Central memory CD8-positive, alpha-beta T cell (primary cell): Measurements from ENCODE around the gene ZBED5.
"Not testable (repeated sequence)": the region's sequence is repeated elsewhere in the genome, so short reads cannot be mapped to it uniquely, and the experiment has no call there.

Experiments used
- ATAC-seq: fragments of 150-1000 bp; cut with Tn5 transposase; replicated peaks from 2 replicates; pipeline ENCODE4 v1.10.0; 2022; ENCODE audit warnings: mild to moderate bottlenecking, moderate FRiP score, moderate number of reproducible peaks; ENCODE audit not compliant: poor library complexity, severe bottlenecking; ENCODE audit errors: extremely low read depth
- DNase-seq, 2 donors: peaks; one replicate each; pipeline ENCODE4 v3.0.0; 2021; ENCODE audit warnings: low spot score in 2 of 2
- H3K27ac Mint-ChIP-seq: one replicate; pipeline ENCODE4 v1.8.0; 2022; ENCODE audit warnings: low read depth, mild to moderate bottlenecking, moderate library complexity, mixed read lengths
- H3K27me3 Mint-ChIP-seq: one replicate; pipeline ENCODE4 v1.8.0; 2022; ENCODE audit warnings: mixed read lengths
- H3K36me3 Mint-ChIP-seq: one replicate; pipeline ENCODE4 v1.8.0; 2022; ENCODE audit warnings: mild to moderate bottlenecking, moderate library complexity, mixed read lengths; ENCODE audit not compliant: insufficient read depth
- H3K4me1 Mint-ChIP-seq: one replicate; pipeline ENCODE4 v1.8.0; 2022; ENCODE audit warnings: mixed read lengths
- H3K4me3 Mint-ChIP-seq: one replicate; pipeline ENCODE4 v1.8.0; 2022; ENCODE audit warnings: mild to moderate bottlenecking, moderate library complexity, mixed read lengths
- H3K9me3 Mint-ChIP-seq: one replicate; pipeline ENCODE4 v1.8.0; 2022; ENCODE audit warnings: mixed read lengths

The ZBED5 gene

DNA sequence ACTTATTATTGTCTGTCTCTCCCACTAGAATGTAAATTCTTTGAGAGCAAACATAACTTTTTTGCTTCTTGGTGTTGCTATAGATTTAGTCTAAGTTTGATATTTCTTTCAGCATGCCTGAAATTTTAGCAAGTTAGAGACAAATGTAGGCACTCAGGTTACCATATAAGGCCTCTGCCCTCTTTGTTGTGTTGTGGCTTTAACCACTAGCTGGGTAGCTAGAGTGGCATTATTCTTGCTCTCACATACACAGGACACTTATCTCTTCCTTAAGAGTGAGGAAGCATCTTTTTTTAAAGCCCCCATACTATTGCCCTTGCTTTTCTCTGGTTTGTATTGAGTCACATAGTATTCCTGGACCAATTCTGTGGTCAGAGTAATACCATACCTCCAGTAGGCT, 11.2 kb downstream of the ZBED5 start:
- DNase-seq (no peak), ATAC-seq (no peak)
- Mint-ChIP-seq H3K4me1 (peaks cover 15% of the 10 kb centered on the region), H3K27ac (peak overlapping the region; percentile 5), H3K36me3 (peaks cover 2% of the 10 kb centered on the region), H3K27me3 (no peaks in the 10 kb centered on the region), H3K4me3 (no peak overlapping the region), H3K9me3 (no peaks in the 10 kb centered on the region)

DNA sequence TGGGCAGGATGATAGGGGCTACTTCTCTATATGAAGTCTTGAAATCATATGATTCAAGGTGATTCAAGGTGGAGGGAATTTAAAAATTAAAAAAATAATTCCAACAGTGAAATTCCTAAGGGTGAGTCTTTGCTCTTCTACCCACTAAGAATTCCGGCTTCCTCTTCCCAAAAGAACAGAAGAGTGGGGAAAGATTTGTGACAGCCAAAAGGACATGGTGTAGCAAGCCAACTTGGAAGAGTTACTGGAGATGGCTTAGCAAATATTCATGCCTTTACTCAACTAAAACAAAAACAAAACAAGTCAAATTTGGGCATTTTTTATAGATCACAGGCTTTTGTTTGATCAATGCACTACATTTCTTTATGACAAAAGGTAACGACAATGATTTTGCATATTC, 12.3 kb downstream of the ZBED5 start:
- ATAC-seq, result no peak
- Mint-ChIP-seq H3K27ac (no peak overlapping the region), H3K36me3 (peaks cover 2% of the 10 kb centered on the region), H3K27me3 (no peaks in the 10 kb centered on the region), H3K4me1 (peaks cover 15% of the 10 kb centered on the region), H3K4me3 (no peak overlapping the region), H3K9me3 (no peaks in the 10 kb centered on the region)
- no peak for DNase-seq

DNA sequence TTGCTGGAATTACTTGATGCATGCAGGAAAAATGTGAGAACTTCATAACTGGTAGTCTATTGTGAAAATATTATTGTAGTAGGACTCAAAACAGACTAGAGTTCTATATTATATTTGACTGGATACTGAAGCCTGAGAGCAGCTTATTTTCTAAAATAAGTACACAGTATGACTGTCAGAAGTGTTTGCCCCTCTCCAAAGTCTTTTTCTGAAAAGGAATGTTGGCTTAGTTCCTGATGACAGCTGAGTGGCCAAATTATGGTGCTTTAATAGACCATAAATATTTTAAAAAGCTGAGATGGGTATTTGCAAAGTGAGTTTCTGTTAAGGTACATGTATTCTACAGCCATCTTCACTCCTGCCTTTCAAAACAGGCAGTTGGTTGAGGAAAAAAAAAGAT, 13.1 kb downstream of the ZBED5 start:
- Mint-ChIP-seq H3K36me3 (peaks cover 2% of the 10 kb centered on the region), H3K27me3 (no peaks in the 10 kb centered on the region), H3K4me1 (peaks cover 14% of the 10 kb centered on the region), H3K9me3 (no peaks in the 10 kb centered on the region), H3K27ac (no peak overlapping the region), H3K4me3 (no peak overlapping the region)
- DNase-seq (no peak), ATAC-seq (no peak)

DNA sequence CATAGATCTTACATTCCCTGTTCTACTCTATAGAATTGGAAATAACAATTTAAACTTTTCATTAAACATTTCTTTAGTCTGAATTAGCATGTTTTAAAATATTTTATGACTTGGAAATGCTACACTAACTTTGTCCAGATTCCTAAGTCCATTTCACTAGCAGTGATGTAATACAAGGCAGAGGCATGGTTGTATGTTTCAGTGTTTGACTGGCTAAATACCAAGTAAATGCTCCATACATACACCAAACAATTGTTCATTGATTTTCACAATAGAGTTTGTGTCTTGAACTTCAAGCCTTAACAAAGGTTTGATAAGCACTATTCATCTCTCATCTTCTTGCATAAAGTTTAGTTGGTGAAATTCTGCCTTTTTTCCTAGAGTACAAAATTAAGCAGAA, 13.5 kb downstream of the ZBED5 start:
- no peak overlapping the region for H3K4me3 Mint-ChIP-seq
- H3K27me3 Mint-ChIP-seq, result no peaks in the 10 kb centered on the region
- no peaks in the 10 kb centered on the region for H3K9me3 Mint-ChIP-seq
- ATAC-seq (no peak), DNase-seq (no peak)
- no peak overlapping the region for H3K27ac Mint-ChIP-seq
- H3K36me3 Mint-ChIP-seq, result peaks cover 2% of the 10 kb centered on the region
- H3K4me1 Mint-ChIP-seq, result peaks cover 10% of the 10 kb centered on the region

DNA sequence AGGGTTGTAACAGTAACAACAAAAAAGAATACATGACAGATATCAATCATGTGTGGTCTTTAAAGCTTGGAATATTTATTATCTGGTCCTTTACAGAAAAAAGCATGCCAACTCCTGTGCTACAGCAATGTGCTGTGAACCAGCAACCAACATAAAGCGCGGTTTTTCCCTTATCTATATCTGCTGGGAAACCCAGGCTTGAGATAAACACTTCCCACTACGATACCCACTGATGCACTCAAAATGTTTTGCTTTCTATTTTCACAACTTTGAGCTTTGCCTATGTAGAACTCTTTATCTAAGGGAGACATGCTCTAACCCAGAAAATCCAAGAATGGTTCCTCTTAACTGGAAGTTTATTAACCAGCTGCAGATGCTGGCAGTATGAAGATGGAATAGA, 19.0 kb downstream of the ZBED5 start:
- DNase-seq (no peak), ATAC-seq (no peak)
- Mint-ChIP-seq H3K27ac (no peak overlapping the region), H3K4me3 (no peak overlapping the region), H3K36me3 (no peaks in the 10 kb centered on the region), H3K27me3 (no peaks in the 10 kb centered on the region), H3K4me1 (no peaks in the 10 kb centered on the region), H3K9me3 (no peaks in the 10 kb centered on the region)

DNA sequence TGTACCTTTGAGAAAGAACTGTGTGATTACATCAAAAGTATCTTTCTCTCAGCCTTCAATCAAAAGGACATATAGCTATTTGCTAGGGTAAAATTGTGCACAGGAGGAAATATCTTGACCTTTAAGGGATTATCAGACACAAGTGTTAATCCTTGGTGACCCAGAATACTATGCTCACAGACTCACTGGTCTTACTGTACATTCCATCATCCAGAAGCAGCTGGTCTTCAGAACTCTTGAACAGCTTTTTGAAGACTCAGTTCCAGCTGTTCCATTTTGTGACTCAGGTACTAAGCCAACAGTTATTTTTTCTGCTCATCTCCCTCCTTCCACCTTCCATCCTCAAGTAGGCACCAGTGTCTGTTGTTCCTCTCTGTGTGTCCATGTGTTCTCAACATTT, 19.8 kb downstream of the ZBED5 start:
- ATAC-seq (no peak), DNase-seq (no peak)
- Mint-ChIP-seq H3K36me3 (no peaks in the 10 kb centered on the region), H3K27ac (no peak overlapping the region), H3K9me3 (no peaks in the 10 kb centered on the region), H3K27me3 (no peaks in the 10 kb centered on the region), H3K4me1 (no peaks in the 10 kb centered on the region), H3K4me3 (no peak overlapping the region)

DNA sequence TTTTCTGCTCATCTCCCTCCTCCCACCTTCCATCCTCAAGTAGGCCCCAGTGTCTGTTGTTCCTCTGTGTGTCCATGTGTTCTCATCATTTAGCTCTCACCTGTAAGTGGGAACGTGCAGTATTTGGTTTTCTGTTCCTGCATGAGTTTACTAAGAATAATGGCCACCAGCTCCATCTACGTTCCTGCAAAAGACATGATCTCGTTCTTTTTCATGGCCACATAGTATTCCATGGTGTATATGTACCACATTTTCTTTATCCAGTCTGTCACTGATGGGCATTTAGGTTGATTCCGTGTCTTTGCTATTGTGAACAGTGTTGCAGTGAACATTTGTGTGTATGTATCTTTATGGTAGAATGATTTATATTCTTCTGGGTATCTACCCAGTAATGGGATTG, 21.0 kb downstream of the ZBED5 start:
- ATAC-seq, H3K4me1 Mint-ChIP-seq, H3K27ac Mint-ChIP-seq, H3K9me3 Mint-ChIP-seq, H3K4me3 Mint-ChIP-seq, H3K27me3 Mint-ChIP-seq, H3K36me3 Mint-ChIP-seq, DNase-seq: not testable (repeated sequence)

DNA sequence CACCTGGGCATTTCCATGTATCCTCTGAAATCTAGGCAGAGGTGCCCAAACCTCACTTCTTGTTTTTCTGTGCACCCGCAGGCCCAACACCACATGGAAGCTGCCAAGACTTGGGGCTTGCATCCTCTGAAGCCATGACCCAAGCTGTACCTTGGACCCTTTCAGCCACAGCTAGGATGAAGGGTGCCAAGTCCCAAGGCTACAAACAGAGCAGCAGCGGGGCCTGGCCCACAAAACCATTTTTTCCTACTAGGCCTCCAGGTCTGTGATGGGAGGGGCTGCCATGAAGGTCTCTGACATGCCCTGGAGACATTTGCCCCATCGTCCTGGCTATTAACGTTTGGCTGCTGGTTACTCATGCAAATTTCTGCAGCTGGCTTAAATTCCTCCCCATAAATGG, 28.7 kb downstream of the ZBED5 start:
- peak overlapping the region; percentile 47 for H3K27ac Mint-ChIP-seq

DNA sequence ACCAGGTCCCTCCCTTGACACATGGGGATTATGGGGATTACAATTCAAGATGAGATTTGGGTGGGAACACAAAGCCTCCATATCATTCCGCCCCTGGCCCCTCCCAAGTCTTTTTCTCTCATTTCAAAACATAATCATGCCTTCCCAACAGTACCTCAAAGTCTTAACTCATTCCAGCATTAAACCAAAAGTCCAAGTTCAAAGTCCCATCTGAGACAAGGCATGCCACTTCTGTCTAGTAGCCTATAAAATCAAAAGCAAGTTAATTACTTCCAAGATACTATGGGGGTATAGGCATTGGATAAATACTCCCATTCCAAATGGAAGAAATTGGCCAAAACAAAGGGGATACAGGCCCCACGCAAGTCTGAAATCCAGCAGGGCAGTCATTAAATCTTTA, 29.5 kb downstream of the ZBED5 start:
- no peak for ATAC-seq
- Mint-ChIP-seq H3K9me3 (no peaks in the 10 kb centered on the region), H3K4me3 (no peak overlapping the region), H3K36me3 (no peaks in the 10 kb centered on the region), H3K4me1 (no peaks in the 10 kb centered on the region), H3K27ac (no peak overlapping the region), H3K27me3 (no peaks in the 10 kb centered on the region)
- DNase-seq, result no peak

More for the DNA sequence above, 28.7 kb downstream of the ZBED5 start:
- Mint-ChIP-seq H3K4me1 (no peaks in the 10 kb centered on the region), H3K27me3 (no peaks in the 10 kb centered on the region), H3K9me3 (no peaks in the 10 kb centered on the region), H3K36me3 (no peaks in the 10 kb centered on the region), H3K4me3 (no peak overlapping the region)
- ATAC-seq (no peak), DNase-seq (no peak)

DNA sequence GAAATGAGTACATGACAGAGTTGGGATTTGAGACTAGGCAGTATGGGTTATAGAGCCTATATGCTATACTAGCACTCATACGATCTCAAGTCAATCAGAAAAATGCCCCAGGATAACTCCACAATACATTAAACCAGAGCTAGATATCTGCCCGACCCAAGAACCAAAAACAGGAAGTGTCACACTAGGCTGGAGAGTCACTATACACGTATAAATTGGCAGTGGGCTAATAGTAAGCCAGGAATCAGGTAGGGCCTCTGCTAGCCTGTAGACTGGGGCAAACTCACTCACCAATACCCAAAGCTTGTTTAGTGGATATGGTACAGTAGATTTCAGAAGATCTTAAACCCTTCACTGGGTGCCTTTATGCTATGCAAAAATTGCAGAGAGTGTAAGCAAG, 33.0 kb downstream of the ZBED5 start:
- Mint-ChIP-seq H3K27ac (no peak overlapping the region), H3K4me3 (no peak overlapping the region), H3K27me3 (no peaks in the 10 kb centered on the region), H3K36me3 (no peaks in the 10 kb centered on the region), H3K4me1 (no peaks in the 10 kb centered on the region), H3K9me3 (no peaks in the 10 kb centered on the region)
- no peak for ATAC-seq
- DNase-seq, result no peak

DNA sequence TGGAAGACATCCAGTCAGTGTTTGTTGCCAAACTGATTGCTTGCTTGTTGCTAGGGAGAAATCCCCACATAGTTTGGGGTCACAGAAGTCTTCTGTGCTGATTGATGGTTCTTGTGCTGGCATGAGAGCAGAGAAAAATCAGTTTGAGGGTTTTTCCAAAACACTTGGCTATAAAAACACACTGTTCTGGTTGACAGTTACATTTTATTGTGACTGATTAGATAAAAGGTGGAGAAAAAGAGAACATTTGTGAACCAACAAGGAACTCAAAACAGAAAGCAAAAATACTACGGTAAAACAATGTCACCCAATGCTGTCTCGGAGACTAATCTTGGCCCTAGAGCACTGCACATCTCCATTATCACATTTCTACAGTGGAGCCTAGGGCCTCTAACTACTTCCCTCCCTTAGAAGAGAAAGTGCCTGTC, 34.7 kb downstream of the ZBED5 start:
- DNase-seq (no peak), ATAC-seq (no peak)
- Mint-ChIP-seq H3K4me3 (no peak overlapping the region), H3K27me3 (no peaks in the 10 kb centered on the region), H3K4me1 (no peaks in the 10 kb centered on the region), H3K27ac (no peak overlapping the region), H3K9me3 (no peaks in the 10 kb centered on the region), H3K36me3 (no peaks in the 10 kb centered on the region)

DNA sequence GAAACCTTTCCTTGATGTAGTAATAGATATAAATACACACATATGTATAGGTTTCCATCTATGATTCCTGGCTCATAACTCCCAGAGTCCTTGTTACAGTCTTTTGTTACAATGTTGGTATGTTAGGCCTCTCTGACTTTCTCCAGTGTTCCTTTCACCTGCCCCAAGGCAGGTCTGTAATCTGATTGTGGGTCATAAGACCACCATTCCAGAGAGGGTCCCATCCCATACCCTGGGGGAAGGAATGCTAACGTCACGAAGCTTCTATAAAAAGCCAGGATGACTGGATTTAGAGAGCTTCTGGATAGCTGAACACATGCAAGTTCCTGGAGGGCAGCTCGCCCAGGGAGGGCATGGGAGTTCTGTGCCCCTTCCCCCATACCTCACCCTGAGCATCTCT, 35.4 kb downstream of the ZBED5 start:
- not testable (repeated sequence) for H3K27me3 Mint-ChIP-seq, H3K27ac Mint-ChIP-seq, H3K9me3 Mint-ChIP-seq, DNase-seq, H3K4me3 Mint-ChIP-seq, H3K36me3 Mint-ChIP-seq, H3K4me1 Mint-ChIP-seq, ATAC-seq

DNA sequence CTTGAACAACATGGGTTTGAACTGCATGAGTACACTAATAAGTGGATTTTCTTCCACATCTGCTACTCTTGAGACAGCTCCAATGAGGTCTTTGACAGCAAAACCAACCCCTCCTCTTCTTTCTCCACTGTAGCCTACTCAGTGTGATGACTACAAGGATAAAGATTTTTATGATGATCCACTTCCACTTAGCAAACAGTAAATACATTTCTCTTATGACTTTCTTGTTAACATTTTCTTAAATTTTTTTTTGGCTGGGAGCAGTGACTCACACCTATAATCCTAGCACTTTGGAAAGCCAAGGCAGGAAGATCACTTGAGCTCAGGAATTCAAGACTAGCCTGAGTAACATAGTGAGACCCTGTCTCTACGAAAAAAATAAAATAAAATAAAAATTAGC, 39.3 kb downstream of the ZBED5 start:
- Mint-ChIP-seq H3K4me3 (no peak overlapping the region), H3K27ac (no peak overlapping the region), H3K36me3 (no peaks in the 10 kb centered on the region), H3K9me3 (no peaks in the 10 kb centered on the region), H3K4me1 (no peaks in the 10 kb centered on the region), H3K27me3 (peaks cover 14% of the 10 kb centered on the region)
- ATAC-seq (no peak), DNase-seq (no peak)

DNA sequence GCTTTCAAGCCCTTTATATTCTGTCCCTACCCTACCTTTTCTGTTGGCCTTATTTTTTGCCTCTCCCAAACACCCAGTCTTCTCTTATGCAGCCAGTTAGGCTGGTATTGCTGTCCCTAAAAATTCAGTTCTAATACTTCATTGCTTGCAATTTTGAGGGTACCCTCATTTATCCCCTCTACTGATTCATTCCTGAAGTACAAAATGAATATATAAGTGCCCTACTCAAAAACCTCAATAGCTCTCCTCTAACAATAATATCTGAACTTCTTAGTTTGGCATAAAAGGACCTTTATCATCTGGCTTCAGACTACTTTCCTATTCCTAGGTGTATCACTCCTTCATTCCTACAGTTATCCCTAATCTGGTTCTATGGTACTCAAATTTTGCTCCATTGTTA, 43.9 kb downstream of the ZBED5 start:
- DNase-seq, result no peak

More for the DNA sequence above, 43.9 kb downstream of the ZBED5 start:
- H3K27ac Mint-ChIP-seq, result no peak overlapping the region
- no peak for ATAC-seq
- peaks cover 12% of the 10 kb centered on the region for H3K4me1 Mint-ChIP-seq
- H3K36me3 Mint-ChIP-seq, result peaks cover 3% of the 10 kb centered on the region
- no peaks in the 10 kb centered on the region for H3K9me3 Mint-ChIP-seq
- H3K4me3 Mint-ChIP-seq, result no peak overlapping the region
- H3K27me3 Mint-ChIP-seq, result peaks cover 14% of the 10 kb centered on the region
